Effector memory CD8-positive, alpha-beta T cell (primary cell): ENCODE results near the gene BRPF1.
A peak's percentile ranks its signal among the peaks of the same experiment; 100 is the strongest.

Experiments
- ATAC-seq: fragments of 150-1000 bp; cut with Tn5 transposase; replicated peaks from 2 replicates; pipeline ENCODE4 v1.10.0; 2021; ENCODE audit warnings: mild to moderate bottlenecking, moderate library complexity
- DNase-seq, 3 experiments: peaks; one replicate each; pipeline ENCODE4 v3.0.0; 2021
- H3K27ac Mint-ChIP-seq, 2 donors: one replicate each; pipeline ENCODE4 v1.8.0; 2022; ENCODE audit warnings: mild to moderate bottlenecking in 2 of 2, mixed read lengths in 2 of 2, moderate library complexity in 2 of 2
- H3K27me3 Mint-ChIP-seq, 2 donors: one replicate each; pipeline ENCODE4 v1.8.0; 2022; ENCODE audit warnings: mixed read lengths in 2 of 2
- H3K36me3 Mint-ChIP-seq: one replicate; pipeline ENCODE4 v1.8.0; 2022; ENCODE audit warnings: mild to moderate bottlenecking, moderate library complexity, mixed read lengths; ENCODE audit not compliant: insufficient read depth
- H3K4me1 Mint-ChIP-seq, 2 donors: one replicate each; pipeline ENCODE4 v1.8.0; 2022; ENCODE audit warnings: low read depth in 2 of 2, mixed read lengths in 2 of 2
- H3K4me3 Mint-ChIP-seq, 2 donors: one replicate each; pipeline ENCODE4 v1.8.0; 2022; ENCODE audit warnings: mild to moderate bottlenecking in 2 of 2, mixed read lengths in 2 of 2, moderate library complexity in 2 of 2
- H3K9me3 Mint-ChIP-seq, 2 donors: one replicate each; pipeline ENCODE4 v1.8.0; 2022; ENCODE audit warnings: mixed read lengths in 2 of 2

BRPF1 gene

GRCh38 chr3:9750556-9751411 lies 19.2 kb downstream of the BRPF1 start:
- H3K27ac Mint-ChIP-seq: peak overlapping the region; percentile 70 to 82
- no peaks in the 10 kb centered on the region for H3K27me3 Mint-ChIP-seq
- peaks cover 32 to 39% of the 10 kb centered on the region in 2 donors for H3K4me1 Mint-ChIP-seq
- DNase-seq (no peak), ATAC-seq (no peak)
- peaks cover 47% of the 10 kb centered on the region for H3K36me3 Mint-ChIP-seq
- peak overlapping the region; percentile 78 to 89 for H3K4me3 Mint-ChIP-seq
- no peaks in the 10 kb centered on the region for H3K9me3 Mint-ChIP-seq

DNA sequence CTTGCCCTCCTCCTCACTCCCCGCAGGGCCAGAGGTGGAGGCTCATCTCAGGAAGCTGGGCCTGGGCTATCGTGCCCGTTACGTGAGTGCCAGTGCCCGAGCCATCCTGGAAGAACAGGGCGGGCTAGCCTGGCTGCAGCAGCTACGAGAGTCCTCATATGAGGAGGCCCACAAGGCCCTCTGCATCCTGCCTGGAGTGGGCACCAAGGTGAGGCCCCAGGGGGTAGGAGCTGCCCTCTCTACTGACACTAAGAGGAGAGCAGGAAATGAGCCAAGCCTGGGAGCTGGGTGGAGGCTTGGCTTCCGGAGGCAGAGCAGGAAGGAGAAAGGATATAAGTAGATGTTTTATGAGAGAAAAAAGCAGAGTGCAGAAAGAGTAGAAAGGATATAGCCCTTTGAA lies 23.1 kb downstream of the BRPF1 start:
- no peak for ATAC-seq
- Mint-ChIP-seq H3K36me3 (peaks cover 39% of the 10 kb centered on the region), H3K27ac (peak overlapping the region in 1 of 2 donors; percentile 22), H3K4me3 (no peak overlapping the region), H3K27me3 (no peaks in the 10 kb centered on the region), H3K4me1 (peaks cover 26 to 32% of the 10 kb centered on the region in 2 donors), H3K9me3 (no peaks in the 10 kb centered on the region)
- no peak for DNase-seq

DNA sequence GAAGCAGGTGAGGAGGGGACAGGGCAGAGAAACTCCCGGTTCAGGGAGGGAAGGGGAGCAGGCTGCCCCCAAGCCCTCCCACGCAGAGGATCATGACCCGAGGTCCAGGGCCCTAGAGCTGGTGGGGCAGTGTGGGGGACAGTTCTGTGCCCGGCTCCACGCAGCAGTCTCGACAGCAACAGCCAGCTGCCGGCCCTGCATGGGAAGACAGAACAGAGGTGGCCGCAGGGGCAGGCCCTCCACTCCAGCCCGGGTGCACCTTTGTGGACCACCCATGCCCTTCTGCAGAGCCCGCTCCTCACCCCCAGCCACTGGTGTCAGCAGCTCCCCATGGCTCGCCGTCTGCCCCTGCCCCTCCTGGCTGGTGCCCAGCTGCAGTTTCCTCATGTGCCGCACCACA lies 25.9 kb downstream of the BRPF1 start:
- no peak overlapping the region for H3K27ac Mint-ChIP-seq
- no peak for ATAC-seq
- no peaks in the 10 kb centered on the region for H3K27me3 Mint-ChIP-seq
- DNase-seq: no peak
- H3K9me3 Mint-ChIP-seq: no peaks in the 10 kb centered on the region
- peaks cover 5 to 9% of the 10 kb centered on the region in 2 donors for H3K4me1 Mint-ChIP-seq
- no peak overlapping the region for H3K4me3 Mint-ChIP-seq
- peaks cover 31% of the 10 kb centered on the region for H3K36me3 Mint-ChIP-seq

GRCh38 chr3:9760779-9761505 lies 29.4 kb downstream of the BRPF1 start:
- Mint-ChIP-seq H3K36me3 (peaks cover 8% of the 10 kb centered on the region), H3K4me3 (no peak overlapping the region), H3K9me3 (no peaks in the 10 kb centered on the region), H3K27me3 (no peaks in the 10 kb centered on the region), H3K27ac (peak overlapping the region in 1 of 2 donors; percentile 52), H3K4me1 (no peaks in the 10 kb centered on the region)
- DNase-seq (no peak), ATAC-seq (no peak)

GRCh38 chr3:9761919-9762318 lies 30.4 kb downstream of the BRPF1 start:
- Mint-ChIP-seq H3K4me3 (no peak overlapping the region), H3K9me3 (no peaks in the 10 kb centered on the region), H3K27ac (no peak overlapping the region), H3K36me3 (peaks cover 4% of the 10 kb centered on the region), H3K27me3 (no peaks in the 10 kb centered on the region), H3K4me1 (peaks cover 2 to 3% of the 10 kb centered on the region in 2 donors)
- DNase-seq (no peak), ATAC-seq (no peak)

DNA sequence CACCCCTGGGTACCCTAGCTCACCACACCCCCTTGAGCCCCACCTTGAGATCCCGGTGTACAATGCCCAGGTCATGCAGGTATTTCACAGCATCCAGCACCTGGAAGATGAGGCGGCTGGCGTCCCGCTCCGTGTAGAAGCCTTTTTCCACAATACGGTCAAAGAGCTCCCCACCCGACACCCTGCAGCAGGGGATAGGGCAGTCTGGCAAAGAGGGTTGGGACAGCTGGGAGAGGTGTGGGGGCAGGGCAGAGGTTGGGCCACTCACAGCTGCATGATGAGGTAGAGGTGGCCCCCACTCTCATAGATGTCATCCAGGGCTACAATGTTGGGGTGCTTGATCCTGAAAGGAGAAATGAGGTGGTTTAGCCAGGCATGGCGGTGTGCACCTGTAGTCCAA lies 31.3 kb downstream of the BRPF1 start:
- H3K27me3 Mint-ChIP-seq: no peaks in the 10 kb centered on the region
- no peak overlapping the region for H3K27ac Mint-ChIP-seq
- no peak overlapping the region for H3K4me3 Mint-ChIP-seq
- no peak for ATAC-seq
- peaks cover 6 to 8% of the 10 kb centered on the region in 2 donors for H3K4me1 Mint-ChIP-seq
- no peaks in the 10 kb centered on the region for H3K9me3 Mint-ChIP-seq
- peaks cover 4% of the 10 kb centered on the region for H3K36me3 Mint-ChIP-seq
- DNase-seq: no peak

- ATAC-seq (no peak), DNase-seq (no peak)
- Mint-ChIP-seq H3K36me3 (peaks cover 3% of the 10 kb centered on the region), H3K4me1 (peaks cover 21 to 23% of the 10 kb centered on the region in 2 donors), H3K9me3 (no peaks in the 10 kb centered on the region), H3K27ac (peak overlapping the region in 1 of 2 donors; percentile 70), H3K4me3 (no peak overlapping the region), H3K27me3 (no peaks in the 10 kb centered on the region)
Observed at GRCh38 chr3:9765865-9766264, 34.3 kb downstream of the BRPF1 start.

DNA sequence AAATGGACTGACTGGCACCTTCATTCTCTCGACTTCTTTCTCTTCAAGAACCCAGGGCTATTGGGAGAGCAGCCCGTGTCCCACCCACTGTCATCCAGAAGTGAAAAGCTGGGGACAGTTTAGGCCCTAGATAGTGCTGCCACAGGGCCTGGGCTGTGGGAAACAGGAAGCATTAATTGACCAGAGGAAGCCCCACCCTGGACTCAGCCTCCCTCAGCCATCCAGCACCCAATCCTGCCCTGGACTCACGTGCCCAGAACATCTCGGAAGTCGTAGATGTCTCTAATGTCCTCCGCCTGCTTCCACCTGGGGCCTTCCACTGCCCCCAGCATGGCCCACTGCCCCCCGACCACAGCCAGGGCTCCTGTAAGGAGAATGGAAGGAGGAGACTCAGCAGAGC lies 35.9 kb downstream of the BRPF1 start:
- H3K4me1 Mint-ChIP-seq: peaks cover 21 to 23% of the 10 kb centered on the region in 2 donors
- no peak for ATAC-seq
- H3K9me3 Mint-ChIP-seq: no peaks in the 10 kb centered on the region
- H3K27me3 Mint-ChIP-seq: no peaks in the 10 kb centered on the region
- DNase-seq: no peak
- peaks cover 3% of the 10 kb centered on the region for H3K36me3 Mint-ChIP-seq
- H3K4me3 Mint-ChIP-seq: peak overlapping the region; percentile 4
- H3K27ac Mint-ChIP-seq: peak overlapping the region; percentile 70 to 75

- DNase-seq (no peak), ATAC-seq (no peak)
- no peaks in the 10 kb centered on the region for H3K27me3 Mint-ChIP-seq
- H3K27ac Mint-ChIP-seq: peak overlapping the region; percentile 70 to 75
- H3K9me3 Mint-ChIP-seq: no peaks in the 10 kb centered on the region
- peaks cover 3% of the 10 kb centered on the region for H3K36me3 Mint-ChIP-seq
- peaks cover 21 to 23% of the 10 kb centered on the region in 2 donors for H3K4me1 Mint-ChIP-seq
- peak overlapping the region; percentile 4 to 44 for H3K4me3 Mint-ChIP-seq
Observed at GRCh38 chr3:9768141-9768775, 36.7 kb downstream of the BRPF1 start.

GRCh38 chr3:9769012-9769411 lies 37.5 kb downstream of the BRPF1 start:
- peak overlapping the region; percentile 2 to 75 for H3K27ac Mint-ChIP-seq
- H3K27me3 Mint-ChIP-seq: no peaks in the 10 kb centered on the region
- peaks cover 21 to 23% of the 10 kb centered on the region in 2 donors for H3K4me1 Mint-ChIP-seq
- H3K4me3 Mint-ChIP-seq: peak overlapping the region; percentile 44 to 47
- H3K36me3 Mint-ChIP-seq: peaks cover 3% of the 10 kb centered on the region
- DNase-seq (no peak), ATAC-seq (no peak)
- H3K9me3 Mint-ChIP-seq: no peaks in the 10 kb centered on the region

- DNase-seq (peak; percentile 28 to 47 (median 37)), ATAC-seq (peak; percentile 97)
- Mint-ChIP-seq H3K36me3 (peaks cover 3% of the 10 kb centered on the region), H3K4me3 (peak within 1 kb of the TSS; percentile 44 to 47), H3K9me3 (no peaks in the 10 kb centered on the region), H3K27me3 (no peaks in the 10 kb centered on the region), H3K27ac (peak within 1 kb of the TSS; percentile 2 to 75), H3K4me1 (peaks cover 21 to 23% of the 10 kb centered on the region in 2 donors)
Observed at GRCh38 chr3:9769426-9770275, 38.1 kb downstream of the BRPF1 start, which contains the start of gene CAMK1. Gene CAMK1, minus strand, starts transcription at chr3:9769947. Its CDS starts 2,198 bp downstream, at chr3:9767749.

GRCh38 chr3:9770276-9770812 lies 38.8 kb downstream of the BRPF1 start:
- no peaks in the 10 kb centered on the region for H3K9me3 Mint-ChIP-seq
- DNase-seq: no peak
- H3K36me3 Mint-ChIP-seq: peaks cover 3% of the 10 kb centered on the region
- peaks cover 21 to 23% of the 10 kb centered on the region in 2 donors for H3K4me1 Mint-ChIP-seq
- no peak for ATAC-seq
- H3K27me3 Mint-ChIP-seq: no peaks in the 10 kb centered on the region
- H3K4me3 Mint-ChIP-seq: peak overlapping the region; percentile 44 to 47
- H3K27ac Mint-ChIP-seq: peak overlapping the region in 1 of 2 donors; percentile 73
